ENCODE results near the gene DGKQ. TPM values are rescaled to one million over a fixed set of nuclear protein-coding genes. Genes with fewer than 3 reads are reported as not detected.

Gene DGKQ
- total and polyA plus RNA-seq, 2 of the 13 experiments (the other 11 are each of a cell fraction or from before 2014, with no cell fraction given), result 4.5 to 7.2 TPM

GRCh38 chr4:967113-968104 lies 6.0 kb downstream of the DGKQ start:
- WGBS (ENCODE audit: low lambda C conversion rate), result 97% methylated on average over 45 of the region's 76 CpGs
- no peak overlapping the region for H3K27ac ChIP-seq (ENCODE audit: extremely low read length, insufficient read depth, low read length)
- intact Hi-C loops (cut with micrococcal nuclease; ENCODE audit: unreplicated experiment), result no loop called here
- DNase-seq (ENCODE audit: low spot score) (no peak), ATAC-seq (no peak), FAIRE-seq (no peak)
- H2AFZ ChIP-seq (ENCODE audit: low read length), result no peak overlapping the region
- H4K20me1 ChIP-seq (ENCODE audit: insufficient read depth, low read length), result peaks cover 3% of the 10 kb centered on the region; the same call in 1 of the 2 replicates
- H3K4me1 ChIP-seq (ENCODE audit: insufficient read depth, low read length), result peaks cover 10% of the 10 kb centered on the region
- no peak overlapping the region for H3K9ac ChIP-seq (ENCODE audit: insufficient read depth, low read depth, low read length)
- TF ChIP-seq AHR (CRISPR knock-in tag; IDR thresholded peaks at IDR 0.05), result no peak
- TF ChIP-seq ZNF615 (CRISPR knock-in tag; IDR thresholded peaks at IDR 0.05; ENCODE audit: borderline replicate concordance), result no peak
- no peak for TF ChIP-seq MXD4 (CRISPR knock-in tag; IDR thresholded peaks at IDR 0.05)
- no peak for TF ChIP-seq KMT2B (CRISPR knock-in tag; IDR thresholded peaks at IDR 0.05)
- TF ChIP-seq, protein P1, sequence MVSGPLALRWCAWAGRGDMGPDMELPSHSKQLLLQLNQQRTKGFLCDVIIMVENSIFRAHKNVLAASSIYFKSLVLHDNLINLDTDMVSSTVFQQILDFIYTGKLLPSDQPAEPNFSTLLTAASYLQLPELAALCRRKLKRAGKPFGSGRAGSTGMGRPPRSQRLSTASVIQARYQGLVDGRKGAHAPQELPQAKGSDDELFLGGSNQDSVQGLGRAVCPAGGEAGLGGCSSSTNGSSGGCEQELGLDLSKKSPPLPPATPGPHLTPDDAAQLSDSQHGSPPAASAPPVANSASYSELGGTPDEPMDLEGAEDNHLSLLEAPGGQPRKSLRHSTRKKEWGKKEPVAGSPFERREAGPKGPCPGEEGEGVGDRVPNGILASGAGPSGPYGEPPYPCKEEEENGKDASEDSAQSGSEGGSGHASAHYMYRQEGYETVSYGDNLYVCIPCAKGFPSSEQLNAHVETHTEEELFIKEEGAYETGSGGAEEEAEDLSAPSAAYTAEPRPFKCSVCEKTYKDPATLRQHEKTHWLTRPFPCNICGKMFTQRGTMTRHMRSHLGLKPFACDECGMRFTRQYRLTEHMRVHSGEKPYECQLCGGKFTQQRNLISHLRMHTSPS (CRISPR knock-in tag; IDR thresholded peaks at IDR 0.05; ENCODE audit: low read depth), result no peak
- TF ChIP-seq SMARCC2 (IDR thresholded peaks at IDR 0.05), result no peak
- no peak for TF ChIP-seq MTF2 (CRISPR knock-in tag; IDR thresholded peaks at IDR 0.05; ENCODE audit: borderline replicate concordance)
- no peak for TF ChIP-seq ZNF101 (CRISPR knock-in tag; IDR thresholded peaks at IDR 0.05; ENCODE audit: borderline replicate concordance, low read depth)
- TF ChIP-seq PHF20 (CRISPR knock-in tag; IDR thresholded peaks at IDR 0.05), result no peak
- TF ChIP-seq FIP1L1 (IDR thresholded peaks at IDR 0.05; ENCODE audit: borderline replicate concordance, insufficient read depth, low read depth, low read length), result no peak
- TF ChIP-seq ZSCAN31 (CRISPR knock-in tag; IDR thresholded peaks at IDR 0.05; ENCODE audit: low read depth), result no peak
- no peak for TF ChIP-seq HNF4G (IDR thresholded peaks at IDR 0.05; ENCODE audit: borderline replicate concordance, low read depth, low read length)
- no peak for TF ChIP-seq HNF4G (CRISPR knock-in tag; IDR thresholded peaks at IDR 0.05; ENCODE audit: borderline replicate concordance, low read depth)
- no peaks in the 10 kb centered on the region for H3K79me2 ChIP-seq (ENCODE audit: insufficient read depth, low read length)
- ChIA-PET POLR2A (no interaction called here), CTCF (ENCODE audit: low intra/inter-chr PET ratio, low total read pairs) (no interaction called here)
- H3K4me2 ChIP-seq (ENCODE audit: low read depth, low read length), result no peak overlapping the region
- no peaks in the 10 kb centered on the region for H3K9me3 ChIP-seq (ENCODE audit: low read length)
- H3K27me3 ChIP-seq (ENCODE audit: control insufficient read depth in 1 of 2, insufficient read depth in 2 of 2, low read length in 2 of 2), result no peaks in the 10 kb centered on the region
- in situ Hi-C loops (cut with HindIII; ENCODE audit: extremely low pct_ligation_motif_present, low pct_unique_long_range_greater_than_20kb), result no loop called here
- BruUV-seq (replicated peaks), result no TSS peak
- 0 out of 5 replicates have a peak, but pooled peaks cover 0 to 1% of the 10 kb centered on the region in 2 experiments for H3K36me3 ChIP-seq (replicated peaks in 1 of 2; ENCODE audit: control insufficient read depth in 1 of 2, insufficient read depth in 2 of 2, low read length in 2 of 2)
- H3K4me3 ChIP-seq (replicated peaks in 1 of 3; ENCODE audit: insufficient read depth in 1 of 3, low read depth in 2 of 3, low read length in 3 of 3), result no peak overlapping the region
